HG03521 (cell line): ENCODE measurements around the gene SLC35F6.
"Not testable (repeated sequence)": the region's sequence is repeated elsewhere in the genome, so short reads cannot be mapped to it uniquely, and the experiment has no call there.

Experiments used
- ATAC-seq: cut with Tn5 transposase; IDR thresholded peaks from one replicate; pipeline ENCODE4 v1.9.1; 2021; ENCODE audit warnings: mild to moderate bottlenecking, moderate library complexity; ENCODE audit not compliant: unreplicated experiment

Gene SLC35F6

GRCh38 chr2:26754972-26755670 lies 9.0 kb upstream of the SLC35F6 start:
- ATAC-seq, result no peak

- ATAC-seq, result no peak
These were observed 7.7 kb upstream of the SLC35F6 start for GRCh38 chr2:26756337-26756736.

- ATAC-seq, result no peak
These were observed 6.0 kb upstream of the SLC35F6 start for GRCh38 chr2:26757873-26758789.

GRCh38 chr2:26758790-26759321 lies 5.2 kb upstream of the SLC35F6 start:
- ATAC-seq, result no peak

- ATAC-seq, result no peak
These were observed 4.2 kb upstream of the SLC35F6 start for GRCh38 chr2:26759845-26760244.

GRCh38 chr2:26760991-26761390 lies 3.1 kb upstream of the SLC35F6 start:
- not testable (repeated sequence) for ATAC-seq

GRCh38 chr2:26763019-26763418 lies 1.1 kb upstream of the SLC35F6 start:
- no peak for ATAC-seq

GRCh38 chr2:26764906-26765305 lies 822 bp downstream of the SLC35F6 start:
- ATAC-seq, result no peak

GRCh38 chr2:26765475-26766200 lies 1.6 kb downstream of the SLC35F6 start:
- ATAC-seq, result no peak

- no peak for ATAC-seq
These were observed 3.0 kb downstream of the SLC35F6 start for GRCh38 chr2:26767129-26767528.

GRCh38 chr2:26767894-26768487 lies 3.9 kb downstream of the SLC35F6 start:
- ATAC-seq, result no peak

- ATAC-seq, result no peak
These were observed 4.6 kb downstream of the SLC35F6 start for GRCh38 chr2:26768759-26769088.

- no peak for ATAC-seq
These were observed 5.1 kb downstream of the SLC35F6 start for GRCh38 chr2:26769089-26769761.

- no peak for ATAC-seq
These were observed 7.0 kb downstream of the SLC35F6 start for GRCh38 chr2:26770986-26771586.

GRCh38 chr2:26772064-26773001 lies 8.2 kb downstream of the SLC35F6 start:
- ATAC-seq, result no peak

GRCh38 chr2:26776195-26776800 lies 12.2 kb downstream of the SLC35F6 start:
- no peak for ATAC-seq

GRCh38 chr2:26778098-26778497 lies 14.0 kb downstream of the SLC35F6 start:
- no peak for ATAC-seq

GRCh38 chr2:26778507-26778906 lies 14.4 kb downstream of the SLC35F6 start:
- no peak for ATAC-seq
